ENCODE results near the gene LRP4. TPM values are rescaled to one million over a fixed set of nuclear protein-coding genes. Genes with fewer than 3 reads are reported as not detected.

Gene LRP4
- polyA plus RNA-seq, 1 donor (not counting 4 experiments of a cell fraction or from before 2014, with no cell fraction given), result 3.4 TPM

DNA sequence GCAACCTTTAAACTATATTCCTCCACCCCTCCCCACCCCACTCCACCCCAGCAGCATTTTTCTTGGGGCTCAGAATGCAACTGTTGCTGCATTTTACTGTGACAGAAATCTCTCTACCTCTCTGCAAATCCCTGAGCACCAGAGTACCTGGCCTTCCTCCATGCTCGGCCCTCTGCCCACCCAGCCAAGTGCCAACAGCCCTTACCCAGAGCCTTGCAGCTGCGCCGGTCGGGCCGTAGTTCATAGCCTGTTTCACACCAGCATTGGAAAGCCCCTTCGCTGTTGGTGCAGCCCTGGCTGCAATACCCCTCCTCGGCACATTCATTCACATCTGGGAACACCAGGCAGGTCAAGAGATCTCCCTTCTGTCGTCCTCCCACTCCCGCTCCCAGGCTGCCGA is 23.4 kb downstream of the LRP4 start:
- H3K4me2 ChIP-seq (ENCODE audit: control insufficient read depth, extremely low read depth, insufficient read depth, low read depth, low read length), result no peak overlapping the region
- no peaks in the 10 kb centered on the region for H3K79me2 ChIP-seq (ENCODE audit: control insufficient read depth, insufficient read depth, low read length)
- no peak overlapping the region for H3K9ac ChIP-seq (ENCODE audit: control insufficient read depth, extremely low read depth, insufficient read depth, low read length)
- no peak overlapping the region for H2AFZ ChIP-seq (ENCODE audit: control insufficient read depth, low read length)
- FAIRE-seq, result no peak
- no peaks in the 10 kb centered on the region for H3K4me1 ChIP-seq (ENCODE audit: control insufficient read depth, extremely low read depth, insufficient read depth, low read length)
- no peak for DNase-seq (ENCODE audit: low read depth, low spot score)
- H3K27ac ChIP-seq (ENCODE audit: control insufficient read depth, insufficient read depth, low read length), result no peak overlapping the region
- dilution Hi-C loops (cut with MboI; ENCODE audit: extremely low pct_ligation_motif_present, low sequenced_read_pairs), result no loop called here
- peaks cover 5 to 13% of the 10 kb centered on the region in 2 experiments for H3K36me3 ChIP-seq (ENCODE audit: control insufficient read depth in 2 of 2, extremely low read depth in 1 of 2, insufficient read depth in 2 of 2, low read length in 2 of 2)
- no peak for TF ChIP-seq EZH2 (IDR thresholded peaks at IDR 0.05; ENCODE audit: low read length)
- no peak for TF ChIP-seq CTCF (optimal IDR thresholded peaks at IDR 0.05 in 1 of 3, IDR thresholded peaks at IDR 0.05 in 1 of 3, conservative IDR thresholded peaks at IDR 0.05 in 1 of 3; ENCODE audit: extremely low read depth in 1 of 3, insufficient read depth in 2 of 3, low read length in 3 of 3)
- H3K27me3 ChIP-seq (ENCODE audit: control insufficient read depth, extremely low read depth, insufficient read depth, low read length), result no peaks in the 10 kb centered on the region
- H3K9me1 ChIP-seq (ENCODE audit: control insufficient read depth, extremely low read depth, insufficient read depth, low read length), result no peaks in the 10 kb centered on the region
- no peaks in the 10 kb centered on the region for H4K20me1 ChIP-seq (ENCODE audit: control insufficient read depth, extremely low read depth, insufficient read depth, low read length)
- H3K9me3 ChIP-seq (ENCODE audit: control insufficient read depth, low read depth, low read length), result no peaks in the 10 kb centered on the region
- H3K4me3 ChIP-seq (ENCODE audit: control insufficient read depth in 2 of 3, extremely low read depth in 1 of 3, insufficient read depth in 2 of 3, low read depth in 1 of 3, low read length in 3 of 3), result no peak overlapping the region

DNA sequence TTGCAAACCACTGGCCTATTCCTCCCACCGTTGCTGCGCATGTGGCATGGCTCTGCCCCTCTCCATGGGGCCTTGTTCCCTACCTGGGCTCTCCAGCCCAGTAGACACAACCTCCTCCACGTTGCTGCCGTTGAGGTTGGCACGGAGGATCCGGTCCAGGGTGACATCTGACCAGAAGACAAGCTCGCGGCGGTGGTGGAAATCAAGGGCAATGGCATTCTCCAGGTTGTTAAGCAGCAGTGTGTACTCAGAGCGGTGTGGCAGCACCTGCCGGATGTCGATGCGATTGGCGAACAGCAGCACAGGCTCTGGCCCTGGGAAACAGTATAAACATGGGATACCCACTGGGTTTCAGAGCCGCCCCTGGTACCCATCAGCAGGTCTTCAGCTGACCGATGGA is 23.8 kb downstream of the LRP4 start:
- no peak for DNase-seq (ENCODE audit: low read depth, low spot score)
- Histone ChIP-seq H3K27ac (ENCODE audit: control insufficient read depth, insufficient read depth, low read length) (no peak overlapping the region), H3K4me1 (ENCODE audit: control insufficient read depth, extremely low read depth, insufficient read depth, low read length) (no peaks in the 10 kb centered on the region), H3K4me2 (ENCODE audit: control insufficient read depth, extremely low read depth, insufficient read depth, low read depth, low read length) (no peak overlapping the region), H3K36me3 (ENCODE audit: control insufficient read depth in 2 of 2, extremely low read depth in 1 of 2, insufficient read depth in 2 of 2, low read length in 2 of 2) (peaks cover 5 to 12% of the 10 kb centered on the region in 2 experiments), H3K9me1 (ENCODE audit: control insufficient read depth, extremely low read depth, insufficient read depth, low read length) (no peaks in the 10 kb centered on the region), H3K9me3 (ENCODE audit: control insufficient read depth, low read depth, low read length) (no peaks in the 10 kb centered on the region), H3K79me2 (ENCODE audit: control insufficient read depth, insufficient read depth, low read length) (no peaks in the 10 kb centered on the region), H3K4me3 (ENCODE audit: control insufficient read depth in 2 of 3, extremely low read depth in 1 of 3, insufficient read depth in 2 of 3, low read depth in 1 of 3, low read length in 3 of 3) (no peak overlapping the region), H2AFZ (ENCODE audit: control insufficient read depth, low read length) (no peak overlapping the region), H3K9ac (ENCODE audit: control insufficient read depth, extremely low read depth, insufficient read depth, low read length) (no peak overlapping the region), H3K27me3 (ENCODE audit: control insufficient read depth, extremely low read depth, insufficient read depth, low read length) (no peaks in the 10 kb centered on the region), H4K20me1 (ENCODE audit: control insufficient read depth, extremely low read depth, insufficient read depth, low read length) (no peaks in the 10 kb centered on the region)
- TF ChIP-seq EZH2 (IDR thresholded peaks at IDR 0.05; ENCODE audit: low read length), result no peak
- no peak for TF ChIP-seq CTCF (optimal IDR thresholded peaks at IDR 0.05 in 1 of 3, IDR thresholded peaks at IDR 0.05 in 1 of 3, conservative IDR thresholded peaks at IDR 0.05 in 1 of 3; ENCODE audit: extremely low read depth in 1 of 3, insufficient read depth in 2 of 3, low read length in 3 of 3)
- no peak for FAIRE-seq
- dilution Hi-C loops (cut with MboI; ENCODE audit: extremely low pct_ligation_motif_present, low sequenced_read_pairs), result no loop called here

Measured in keratinocyte (primary cell).